Measurements from ENCODE around the gene PIM2. TPM values are rescaled to one million over a fixed set of nuclear protein-coding genes. Genes with fewer than 3 reads are reported as not detected.
A peak's percentile ranks its signal among the peaks of the same experiment; 100 is the strongest.

PIM2 gene
- total RNA-seq, 1 donor from 2014 or later: 13.4 TPM

DNA sequence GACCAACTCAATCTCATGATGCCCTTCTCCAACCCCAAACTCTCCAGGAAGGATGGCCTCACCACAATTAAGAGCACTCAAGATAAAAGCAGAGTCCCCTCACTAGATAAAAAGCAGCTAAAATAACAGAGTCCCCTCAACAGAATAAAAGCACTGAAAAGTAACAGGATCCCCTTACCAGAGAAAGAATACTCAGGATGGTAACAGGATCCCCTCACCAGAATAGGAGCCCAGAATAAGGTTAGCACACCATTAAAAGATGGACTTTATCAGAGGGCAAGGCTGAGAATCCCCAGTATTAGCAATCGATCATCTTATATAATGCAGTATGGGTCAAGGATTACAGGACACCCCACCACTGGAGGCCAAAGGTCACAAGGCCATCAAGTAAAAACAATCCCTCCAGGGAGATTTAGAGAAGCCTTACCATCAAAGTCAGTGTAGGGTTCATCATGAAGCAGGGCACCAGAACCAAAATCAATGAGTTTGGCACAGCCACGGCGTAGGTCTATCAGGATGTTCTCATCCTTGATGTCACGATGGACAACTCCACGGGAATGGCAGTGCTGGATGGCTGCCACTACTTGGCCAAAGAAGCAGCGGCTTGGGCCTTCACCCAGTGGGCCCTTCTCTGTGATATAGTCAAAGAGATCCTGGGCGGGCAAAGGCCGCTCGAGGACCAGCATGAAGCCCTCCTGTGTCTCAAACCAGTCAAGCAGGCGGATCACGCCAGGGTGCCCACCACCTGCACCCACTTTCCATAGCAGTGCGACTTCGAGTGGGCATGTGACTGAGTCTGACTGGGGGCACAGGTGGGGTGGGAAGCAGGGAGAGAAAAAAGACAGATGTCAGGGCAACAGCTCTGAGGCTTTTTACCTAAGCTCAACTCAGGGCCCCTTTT, 4.0 kb downstream of the PIM2 start:
- H3K4me1 Mint-ChIP-seq: peaks cover 44% of the 10 kb centered on the region
- H3K27ac Mint-ChIP-seq (ENCODE audit: unreplicated experiment): no peak overlapping the region
- no peaks in the 10 kb centered on the region for H3K9me3 Mint-ChIP-seq
- no peaks in the 10 kb centered on the region for H3K36me3 Mint-ChIP-seq (ENCODE audit: low read depth)
- TF ChIP-seq, protein P1, sequence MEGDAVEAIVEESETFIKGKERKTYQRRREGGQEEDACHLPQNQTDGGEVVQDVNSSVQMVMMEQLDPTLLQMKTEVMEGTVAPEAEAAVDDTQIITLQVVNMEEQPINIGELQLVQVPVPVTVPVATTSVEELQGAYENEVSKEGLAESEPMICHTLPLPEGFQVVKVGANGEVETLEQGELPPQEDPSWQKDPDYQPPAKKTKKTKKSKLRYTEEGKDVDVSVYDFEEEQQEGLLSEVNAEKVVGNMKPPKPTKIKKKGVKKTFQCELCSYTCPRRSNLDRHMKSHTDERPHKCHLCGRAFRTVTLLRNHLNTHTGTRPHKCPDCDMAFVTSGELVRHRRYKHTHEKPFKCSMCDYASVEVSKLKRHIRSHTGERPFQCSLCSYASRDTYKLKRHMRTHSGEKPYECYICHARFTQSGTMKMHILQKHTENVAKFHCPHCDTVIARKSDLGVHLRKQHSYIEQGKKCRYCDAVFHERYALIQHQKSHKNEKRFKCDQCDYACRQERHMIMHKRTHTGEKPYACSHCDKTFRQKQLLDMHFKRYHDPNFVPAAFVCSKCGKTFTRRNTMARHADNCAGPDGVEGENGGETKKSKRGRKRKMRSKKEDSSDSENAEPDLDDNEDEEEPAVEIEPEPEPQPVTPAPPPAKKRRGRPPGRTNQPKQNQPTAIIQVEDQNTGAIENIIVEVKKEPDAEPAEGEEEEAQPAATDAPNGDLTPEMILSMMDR (conservative IDR thresholded peaks at IDR 0.05): no peak
- DNase-seq (ENCODE audit: low read depth, low spot score): no peak
- H3K27me3 Mint-ChIP-seq (ENCODE audit: low read depth): no peaks in the 10 kb centered on the region
- H3K4me3 Mint-ChIP-seq: peak overlapping the region; percentile 89

DNA sequence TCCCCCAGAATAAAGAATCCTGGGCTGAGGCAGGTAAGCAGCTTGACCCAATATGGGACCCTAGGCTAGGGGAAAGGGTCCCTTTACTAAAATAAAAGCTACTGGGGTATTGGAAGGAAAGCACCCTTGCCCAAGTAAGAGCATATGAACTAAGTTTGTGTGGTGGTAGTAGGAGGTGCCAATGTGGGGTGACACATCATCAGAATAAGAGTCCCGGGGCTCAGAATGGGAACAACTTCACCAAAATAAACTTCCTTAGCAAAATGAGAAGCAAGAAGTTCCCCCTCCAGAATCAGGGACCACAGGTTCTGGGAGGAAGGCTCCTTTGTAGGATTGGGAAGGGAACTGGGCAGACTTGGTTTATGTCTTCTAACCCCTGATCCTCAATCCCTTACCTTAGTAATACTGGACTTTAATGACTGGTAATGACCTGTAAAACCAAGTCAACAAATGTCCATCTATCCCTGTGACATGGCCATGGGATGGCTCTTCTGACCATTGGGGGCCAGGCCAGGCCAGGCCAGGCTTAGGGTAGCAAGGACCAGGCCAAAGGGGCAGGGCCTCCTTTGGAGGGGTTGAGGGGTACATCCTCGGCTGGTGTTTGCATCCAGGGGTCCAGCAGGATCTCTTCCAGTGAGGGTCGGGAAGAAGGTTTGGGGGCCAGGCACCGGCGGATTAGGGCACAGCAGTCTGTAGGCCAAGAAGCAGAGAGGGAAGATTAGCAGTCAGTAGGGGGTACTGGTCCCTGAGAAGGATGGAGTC, 5.0 kb downstream of the PIM2 start:
- DNase-seq (ENCODE audit: low read depth, low spot score): no peak
- Mint-ChIP-seq H3K36me3 (ENCODE audit: low read depth) (no peaks in the 10 kb centered on the region), H3K9me3 (no peaks in the 10 kb centered on the region), H3K4me3 (peak overlapping the region; percentile 89), H3K27me3 (ENCODE audit: low read depth) (no peaks in the 10 kb centered on the region), H3K4me1 (peaks cover 36% of the 10 kb centered on the region), H3K27ac (ENCODE audit: unreplicated experiment) (no peak overlapping the region)
- TF ChIP-seq, protein P1 (conservative IDR thresholded peaks at IDR 0.05): no peak

DNA sequence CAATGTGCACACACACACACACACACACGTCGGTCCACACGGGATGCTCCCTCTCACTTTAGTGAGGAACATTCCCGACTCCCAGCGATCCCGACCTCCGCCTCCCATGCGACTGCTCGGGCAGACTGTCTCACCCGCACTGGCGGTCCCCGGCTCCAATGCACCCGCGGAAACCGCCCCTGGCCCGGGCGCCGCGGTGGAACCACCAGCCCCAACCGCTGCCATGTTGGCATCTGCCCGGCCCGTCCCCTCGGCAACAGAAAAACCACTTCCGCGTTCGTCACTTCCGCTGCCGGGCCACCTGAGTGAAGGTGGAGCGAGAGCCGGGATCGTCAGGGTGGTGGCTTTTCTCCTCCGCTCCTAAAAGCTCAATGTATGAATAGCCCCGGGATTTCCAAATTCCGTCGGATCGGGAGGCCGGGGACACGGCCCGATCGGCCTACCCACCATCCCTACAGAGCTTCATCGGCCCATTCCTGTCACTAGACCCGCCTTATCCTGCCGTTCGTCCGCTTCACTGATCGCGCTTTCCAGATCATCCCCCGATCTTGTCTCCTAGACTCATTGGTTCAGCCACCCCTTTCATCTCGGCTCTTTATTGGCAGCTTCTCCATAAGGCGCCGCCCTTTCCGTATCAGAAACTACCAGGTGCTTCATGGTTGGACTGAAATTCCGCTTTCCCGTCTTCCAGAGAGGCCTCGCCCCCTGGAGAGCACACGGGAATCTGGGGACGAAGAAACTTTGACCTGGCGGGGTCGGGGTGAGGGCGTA, 7.2 kb downstream of the PIM2 start, which contains the start of gene SLC35A2:
Gene SLC35A2 (minus strand): TSS at position 235 of the 771 bp plus-strand sequence. CDS start 10 bp downstream, at position 225.
- no peaks in the 10 kb centered on the region for H3K27me3 Mint-ChIP-seq (ENCODE audit: low read depth)
- peak within 1 kb of the TSS; percentile 89 for H3K4me3 Mint-ChIP-seq
- peak; percentile 48 for DNase-seq (ENCODE audit: low read depth, low spot score)
- peaks cover 20% of the 10 kb centered on the region for H3K4me1 Mint-ChIP-seq
- H3K9me3 Mint-ChIP-seq: no peaks in the 10 kb centered on the region
- peak within 1 kb of the TSS; percentile 96 for H3K27ac Mint-ChIP-seq (ENCODE audit: unreplicated experiment)
- no peaks in the 10 kb centered on the region for H3K36me3 Mint-ChIP-seq (ENCODE audit: low read depth)
- TF ChIP-seq, protein P1 (conservative IDR thresholded peaks at IDR 0.05): no peak

DNA sequence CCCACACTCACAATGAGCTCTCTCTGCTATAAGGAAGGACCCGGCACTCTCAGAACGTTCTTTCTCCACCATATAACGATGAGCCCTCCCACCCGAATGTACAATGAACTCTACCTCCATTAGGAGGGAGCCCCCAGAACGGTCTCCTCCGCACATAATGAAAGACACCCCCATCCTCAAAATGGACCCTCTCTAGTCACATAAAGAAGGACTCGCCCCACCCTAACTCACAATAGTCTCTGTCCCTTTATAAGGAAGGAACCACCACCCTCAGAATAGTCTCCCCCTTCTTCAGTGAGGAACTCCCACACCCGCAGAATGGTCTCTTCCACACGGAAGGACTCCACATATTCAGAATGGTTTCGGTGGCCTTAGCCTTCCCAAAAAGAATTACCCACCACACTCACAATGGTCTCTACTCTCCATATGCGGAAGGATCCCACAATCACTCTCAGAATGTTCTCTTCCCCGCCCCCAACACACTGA, 7.9 kb downstream of the PIM2 start:
- DNase-seq (ENCODE audit: low read depth, low spot score): no peak
- H3K27ac Mint-ChIP-seq (ENCODE audit: unreplicated experiment): peak overlapping the region; percentile 96
- no peaks in the 10 kb centered on the region for H3K27me3 Mint-ChIP-seq (ENCODE audit: low read depth)
- H3K4me3 Mint-ChIP-seq: peak overlapping the region; percentile 89
- peaks cover 20% of the 10 kb centered on the region for H3K4me1 Mint-ChIP-seq
- TF ChIP-seq, protein P1 (conservative IDR thresholded peaks at IDR 0.05): no peak
- H3K36me3 Mint-ChIP-seq (ENCODE audit: low read depth): no peaks in the 10 kb centered on the region
- no peaks in the 10 kb centered on the region for H3K9me3 Mint-ChIP-seq

All from neural crest cell (in vitro differentiated cells).